GF-D8 (cell line): Measurements from ENCODE around the gene ACE.

Experiments
- DNase-seq: peaks from one replicate; lab custom pipeline; 2025; lab: John Stamatoyannopoulos, UW

The ACE gene

GRCh38 chr17:63537991-63538692 lies 61.3 kb downstream of the ACE start:
- DNase-seq = no peak

GRCh38 chr17:63538693-63539595 lies 62.1 kb downstream of the ACE start:
- no peak for DNase-seq

GRCh38 chr17:63540590-63540989 lies 63.7 kb downstream of the ACE start:
- no peak for DNase-seq

GRCh38 chr17:63542218-63542545 lies 65.3 kb downstream of the ACE start:
- DNase-seq = no peak

GRCh38 chr17:63542942-63543821 lies 66.3 kb downstream of the ACE start:
- DNase-seq = no peak

- no peak for DNase-seq
These were observed 67.1 kb downstream of the ACE start for GRCh38 chr17:63543822-63544420.

- no peak for DNase-seq
These were observed 67.8 kb downstream of the ACE start for GRCh38 chr17:63544467-63545301.

- DNase-seq = no peak
These were observed 69.6 kb downstream of the ACE start for GRCh38 chr17:63546308-63547082.

- DNase-seq = no peak
These were observed 70.2 kb downstream of the ACE start for GRCh38 chr17:63547083-63547523.
